HG02763 (cell line): Measurements from ENCODE around the gene SMC4.
"Not testable (repeated sequence)": the region's sequence is repeated elsewhere in the genome, so short reads cannot be mapped to it uniquely, and the experiment has no call there.

Experiments
- ATAC-seq: cut with Tn5 transposase; IDR thresholded peaks from one replicate; pipeline ENCODE4 v1.9.1; 2021; ENCODE audit warnings: mild to moderate bottlenecking, moderate library complexity; ENCODE audit not compliant: unreplicated experiment

Gene SMC4

DNA sequence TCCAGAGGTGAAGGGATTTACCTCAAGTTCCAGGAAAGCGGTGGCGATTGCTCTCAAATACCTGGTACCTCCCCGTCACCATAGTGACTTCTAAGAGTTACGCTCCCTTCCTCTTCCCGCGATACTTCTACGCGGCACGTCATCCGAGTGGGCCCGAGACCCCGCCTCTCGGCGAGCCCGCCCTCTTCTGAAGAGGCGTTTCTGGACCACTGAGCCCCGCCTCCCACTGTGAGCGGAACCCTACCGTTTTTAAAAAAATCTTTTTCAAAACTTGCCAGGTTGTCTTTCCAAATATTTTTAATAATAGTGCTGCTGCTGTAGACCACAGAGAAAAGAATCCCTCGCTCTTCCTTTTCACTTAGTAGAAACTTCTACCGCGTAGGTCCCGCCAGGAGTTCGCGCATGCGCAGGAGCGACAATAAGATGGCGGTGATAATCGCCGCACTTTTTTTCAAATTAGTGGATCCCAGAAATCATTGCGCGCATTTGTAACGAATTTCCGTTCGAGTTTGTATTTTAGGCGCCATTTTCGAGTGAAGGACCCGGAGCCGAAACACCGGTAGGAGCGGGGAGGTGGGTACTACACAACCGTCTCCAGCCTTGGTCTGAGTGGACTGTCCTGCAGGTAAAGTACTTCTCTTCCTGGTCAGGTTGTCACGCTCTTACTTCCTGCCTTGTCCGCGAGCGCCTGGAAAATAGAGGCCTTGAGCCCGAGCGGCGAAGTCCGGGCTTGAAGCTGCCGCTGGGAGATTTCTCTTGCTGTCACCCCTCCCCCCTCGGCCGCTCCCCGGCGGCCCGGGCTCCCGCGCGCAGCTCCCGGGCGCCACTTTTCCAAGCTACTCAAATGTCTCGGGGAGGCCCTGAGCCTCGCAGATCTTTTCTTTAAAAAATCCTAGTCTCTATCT is at the start of gene SMC4, which contains the start of gene IFT80:
TSS of gene SMC4 (plus strand) at position 526 of the 905 bp plus-strand sequence. CDS start 1,177 bp downstream, outside the sequence.
TSS of gene IFT80 (minus strand) at position 101 of the 905 bp plus-strand sequence. CDS start 14,625 bp downstream, outside the sequence.
- ATAC-seq = peak; percentile 92

GRCh38 chr3:160355826-160356225 is 43.6 kb upstream of the SMC4 start:
- no peak for ATAC-seq

DNA sequence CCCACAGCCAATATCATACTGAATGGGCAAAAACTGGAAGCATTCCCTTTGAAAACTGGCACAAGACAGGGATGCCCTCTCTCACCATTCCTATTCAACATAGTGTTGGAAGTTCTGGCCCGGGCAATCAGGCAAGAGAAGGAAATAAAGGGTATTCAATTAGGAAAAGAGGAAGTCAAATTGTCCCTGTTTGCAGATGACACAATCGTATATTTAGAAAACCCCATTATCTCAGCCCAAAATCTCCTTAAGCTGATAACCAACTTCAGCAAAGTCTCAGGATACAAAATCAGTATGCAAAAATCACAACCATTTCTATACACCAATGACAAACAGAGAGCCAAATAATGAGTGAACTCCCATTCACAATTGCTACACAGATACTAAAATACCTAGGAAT is 36.6 kb upstream of the SMC4 start:
- not testable (repeated sequence) for ATAC-seq

DNA sequence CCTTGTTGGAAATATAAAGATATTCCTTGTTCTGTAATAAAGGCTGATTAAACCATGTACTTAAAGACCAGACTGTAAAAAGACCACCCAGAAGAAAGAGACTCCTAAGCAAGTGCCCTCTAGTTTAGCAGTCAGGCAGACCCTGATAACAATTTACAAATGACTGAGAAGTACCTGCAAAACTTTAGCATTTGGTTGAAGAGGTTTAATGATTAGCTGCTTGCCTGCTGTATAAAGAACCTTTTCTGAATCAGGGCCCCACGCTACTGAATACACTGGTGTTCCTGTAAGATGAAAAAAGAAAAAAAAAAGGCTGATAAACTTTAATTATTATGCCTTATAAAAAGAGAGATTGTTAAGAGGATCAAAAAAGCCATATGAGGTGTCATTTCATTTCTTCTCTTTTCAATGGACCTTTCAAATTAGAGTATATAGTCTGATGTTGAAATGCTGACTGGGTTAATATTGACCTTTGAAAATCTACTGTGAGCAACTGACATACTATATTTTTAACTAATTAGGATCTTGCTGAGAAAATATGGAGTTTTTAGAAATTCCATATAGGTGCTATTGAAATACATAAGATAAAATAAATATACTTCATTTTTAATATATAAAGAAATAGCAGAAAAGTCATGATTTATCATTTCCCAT is 33.5 kb upstream of the SMC4 start:
- no peak for ATAC-seq

GRCh38 chr3:160368804-160369203 is 30.6 kb upstream of the SMC4 start:
- no peak for ATAC-seq

DNA sequence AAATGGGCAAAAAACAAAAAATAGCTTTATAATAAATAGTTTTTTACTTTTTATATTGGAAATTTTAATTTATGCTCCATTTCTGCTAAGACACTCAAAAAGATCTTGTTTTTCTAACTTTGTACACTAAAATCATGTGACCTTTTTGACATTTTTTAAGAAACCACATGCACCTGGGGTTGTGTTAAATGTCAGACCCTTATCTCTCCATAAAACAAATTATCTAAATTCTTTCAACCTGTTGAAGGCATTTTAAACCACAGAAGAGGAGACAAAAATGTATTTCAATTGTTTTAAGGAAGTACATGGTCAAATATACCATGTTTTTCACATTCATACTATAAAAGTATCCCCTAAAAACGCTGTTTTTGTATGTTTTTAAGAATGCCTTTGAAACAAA is 29.7 kb upstream of the SMC4 start:
- ATAC-seq = no peak

DNA sequence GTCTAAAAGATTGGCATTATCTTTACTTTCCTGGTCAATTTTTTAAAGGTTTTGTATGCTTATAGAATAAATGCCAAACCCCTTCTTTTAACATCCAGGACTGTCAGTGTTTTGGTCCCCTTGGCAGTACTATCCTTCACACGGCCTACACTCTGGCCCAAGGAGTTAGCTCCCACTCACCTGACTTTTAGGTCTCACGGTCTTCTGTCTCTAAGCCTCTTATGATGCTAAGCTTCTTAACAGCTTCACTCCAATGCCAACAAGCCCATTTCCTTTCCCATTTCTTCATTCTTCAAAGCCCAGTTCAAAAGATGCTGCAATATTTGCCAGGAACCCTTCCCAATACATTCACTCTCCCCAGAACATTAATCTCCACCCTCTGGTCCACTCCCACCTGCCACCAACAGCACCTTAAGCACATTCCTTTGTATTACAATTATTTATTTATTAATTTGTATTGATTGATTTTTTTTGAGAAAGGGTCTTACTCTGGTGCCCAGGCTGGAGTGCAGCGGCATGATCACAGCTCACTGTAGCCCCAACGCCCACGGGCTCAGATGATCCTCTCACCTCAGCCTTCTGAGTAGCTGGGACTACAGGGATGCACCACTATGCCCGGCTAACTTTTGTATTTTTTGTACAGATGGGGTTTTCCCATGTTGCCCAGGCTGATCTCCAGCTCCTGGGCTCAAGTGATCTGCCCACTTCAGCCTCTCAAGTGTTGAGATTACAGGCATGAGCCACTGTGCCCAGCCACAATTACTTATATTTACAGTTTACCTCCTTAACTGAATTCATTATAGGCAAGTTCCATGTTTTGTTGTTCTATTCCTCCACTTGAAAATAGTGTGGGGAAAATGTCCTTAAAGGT is 28.2 kb upstream of the SMC4 start:
- no peak for ATAC-seq

- ATAC-seq = no peak
These were observed 26.7 kb upstream of the SMC4 start for GRCh38 chr3:160372780-160373179.

DNA sequence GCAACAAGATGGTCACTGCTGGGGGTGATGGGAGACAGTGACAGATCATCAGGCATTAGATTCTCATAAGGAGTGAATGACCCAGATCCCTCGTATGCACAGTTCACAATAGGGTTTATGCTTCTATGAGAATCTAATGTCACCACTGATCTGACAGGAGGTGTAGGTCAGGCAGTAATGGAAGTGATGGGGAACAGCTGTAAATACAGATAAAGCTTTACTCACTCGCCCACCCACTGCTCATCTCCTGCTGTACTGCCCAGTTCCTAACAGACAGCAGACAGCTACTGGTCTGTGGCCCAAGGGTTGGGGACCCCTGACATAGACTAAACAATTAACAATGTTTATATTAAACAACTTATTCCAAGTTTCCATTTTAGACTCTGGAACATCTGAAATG is 25.8 kb upstream of the SMC4 start:
- no peak for ATAC-seq

- no peak for ATAC-seq
These were observed 25.0 kb upstream of the SMC4 start for GRCh38 chr3:160374472-160374871.

DNA sequence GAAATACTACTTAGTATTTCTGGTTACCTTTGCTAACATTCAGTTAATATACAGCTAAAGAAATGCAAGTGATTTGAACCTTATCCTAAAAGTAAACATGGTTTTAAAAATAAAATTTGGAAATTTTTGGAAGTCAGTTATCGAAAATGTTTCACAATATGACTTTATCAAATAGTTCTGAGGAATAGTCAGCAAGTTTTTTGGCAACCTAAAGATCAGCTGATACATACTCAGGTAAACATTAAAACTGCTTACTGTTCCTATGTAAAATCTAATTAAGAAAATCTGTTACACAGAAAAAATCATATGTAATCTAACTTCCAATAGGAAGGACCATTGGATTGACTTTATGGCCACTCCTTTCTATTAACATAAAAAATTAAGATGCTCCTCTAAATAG is 24.5 kb upstream of the SMC4 start:
- ATAC-seq = no peak

- no peak for ATAC-seq
These were observed 22.8 kb upstream of the SMC4 start for GRCh38 chr3:160376681-160377080.

GRCh38 chr3:160378331-160379109 is 20.9 kb upstream of the SMC4 start:
- no peak for ATAC-seq

- no peak for ATAC-seq
These were observed 19.7 kb upstream of the SMC4 start for GRCh38 chr3:160379628-160380214.

GRCh38 chr3:160381470-160381869 is 18.0 kb upstream of the SMC4 start:
- no peak for ATAC-seq

GRCh38 chr3:160384639-160385318 is 14.7 kb upstream of the SMC4 start:
- ATAC-seq = no peak

GRCh38 chr3:160390565-160391138 is 8.8 kb upstream of the SMC4 start:
- no peak for ATAC-seq

DNA sequence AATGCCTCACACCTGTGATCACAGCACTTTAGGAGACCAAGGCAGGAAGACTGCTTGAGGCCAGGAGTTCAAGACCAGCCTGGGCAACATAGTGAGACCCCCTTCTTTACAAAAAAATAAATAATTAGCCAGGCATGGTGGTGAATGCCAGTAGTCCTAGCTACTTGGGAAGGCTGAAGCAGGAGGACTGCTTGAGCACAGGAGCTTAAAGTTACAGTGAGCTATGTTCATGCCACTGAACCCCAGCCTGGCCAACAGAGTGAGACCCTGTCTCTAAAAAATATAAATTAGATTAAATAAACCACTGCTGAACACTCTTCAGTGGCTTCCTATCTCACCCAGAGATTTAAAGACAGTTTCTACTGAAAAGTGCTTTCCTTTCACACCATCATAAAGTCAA is 6.7 kb upstream of the SMC4 start:
- no peak for ATAC-seq
